ENCODE results near the gene TTLL12.

DNA sequence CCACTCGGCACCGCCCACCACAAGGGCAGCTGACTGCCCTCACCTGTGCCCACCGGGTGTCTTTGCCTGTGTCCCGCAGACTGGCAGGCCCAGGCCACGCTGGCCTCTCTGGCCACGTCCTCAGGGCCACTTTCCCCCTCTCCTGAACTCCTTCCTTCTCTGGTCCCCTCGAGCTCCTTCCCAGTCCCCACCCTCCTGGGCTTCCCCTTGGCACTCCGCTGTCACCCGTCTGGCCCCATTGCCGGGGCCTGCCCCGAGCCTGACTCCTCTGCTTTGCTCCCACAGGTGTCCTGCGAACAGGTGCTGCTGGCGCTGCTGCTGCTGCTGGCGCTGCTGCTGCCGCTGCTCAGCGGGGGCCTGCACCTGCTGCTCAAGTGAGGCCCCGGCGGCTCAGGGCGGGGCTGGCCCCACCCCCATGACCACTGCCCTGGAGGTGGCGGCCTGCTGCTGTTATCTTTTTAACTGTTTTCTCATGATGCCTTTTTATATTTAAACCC lies 58.0 kb downstream of the TTLL12 start:
- TF ChIP-seq CTCF (IDR thresholded peaks at IDR 0.05) (no peak), POLR2A (IDR thresholded peaks at IDR 0.05) (no peak), EP300 (IDR thresholded peaks at IDR 0.05) (no peak)

Data from tibial nerve (tissue), 4 donors.